Natural killer cell treated with Interleukin-12 subunit alpha and Interleukin-12 subunit beta and Interleukin-15 and Interleukin-18, amount 100 ng/mL, for 72 hours (primary cell): ENCODE results near the gene SLC35G4. TPM values are rescaled to one million over a fixed set of nuclear protein-coding genes. Genes with fewer than 3 reads are reported as not detected.
"Not testable (repeated sequence)": the region's sequence is repeated elsewhere in the genome, so short reads cannot be mapped to it uniquely, and the experiment has no call there.

Source experiments
- ATAC-seq, 2 donors: fragments of 150-1000 bp; cut with Tn5 transposase in 1 of 2; sonication (Bioruptor Pico), chemical (Tn5 transposase) in 1 of 2; 2 replicates each; pipeline ENCODE4 v1.10.0; 2021
- DNase-seq: peaks from one replicate; pipeline ENCODE4 v3.0.0; 2022; ENCODE audit warnings: low spot score
- H3K27ac Mint-ChIP-seq, 2 donors: 1 replicate in 1 of 2; 2 replicates in 1 of 2; pipeline ENCODE4 v1.8.0; 2022; ENCODE audit warnings: mixed read lengths in 2 of 2, mild to moderate bottlenecking in 1 of 2, moderate library complexity in 1 of 2
- H3K27me3 Mint-ChIP-seq, 2 donors: 1 replicate in 1 of 2; 2 replicates in 1 of 2; pipeline ENCODE4 v1.8.0; 2022; ENCODE audit warnings: mixed read lengths in 2 of 2
- H3K36me3 Mint-ChIP-seq: one replicate; pipeline ENCODE4 v1.8.0; 2022; ENCODE audit warnings: mixed read lengths
- H3K4me1 Mint-ChIP-seq, 2 donors: 1 replicate in 1 of 2; 2 replicates in 1 of 2; pipeline ENCODE4 v1.8.0; 2022; ENCODE audit warnings: low read depth in 2 of 2, mixed read lengths in 2 of 2, mild to moderate bottlenecking in 1 of 2
- H3K4me3 Mint-ChIP-seq: one replicate; pipeline ENCODE4 v1.8.0; 2022; ENCODE audit warnings: mixed read lengths
- H3K9me3 Mint-ChIP-seq: 2 replicates; pipeline ENCODE4 v1.8.0; 2022; ENCODE audit warnings: mixed read lengths
- total RNA-seq, 2 donors: library from RNA; stranded (reverse); gene quantifications; one replicate each; pipeline ENCODE4 v1.2.3, GENCODE V29; 2022

The SLC35G4 gene
- total RNA-seq, 2 donors from 2014 or later: not detected

DNA sequence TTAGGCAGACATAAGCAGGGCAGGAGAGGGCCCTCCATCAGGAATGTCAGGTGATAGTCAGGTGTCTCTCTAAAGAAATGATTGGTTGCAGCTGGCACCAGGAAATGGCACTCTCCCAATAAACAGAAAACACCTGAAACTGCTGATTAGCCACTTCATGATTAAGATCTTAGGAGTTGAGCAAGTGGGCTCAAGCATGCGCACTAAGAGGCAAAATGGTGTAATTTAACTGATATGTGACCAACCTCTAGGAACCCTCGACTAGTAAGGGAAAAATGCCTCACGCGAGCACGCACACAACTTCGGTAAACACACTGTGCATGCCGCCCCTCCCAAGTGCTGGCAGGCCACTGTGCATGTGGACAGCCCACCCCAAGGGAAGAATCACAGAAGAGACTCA lies 23.8 kb upstream of the SLC35G4 start:
- Mint-ChIP-seq H3K4me1 (peaks cover 17 to 19% of the 10 kb centered on the region in 2 donors), H3K27me3 (peaks cover 12 to 21% of the 10 kb centered on the region in 2 donors), H3K4me3 (no peak overlapping the region), H3K9me3 (no peaks in the 10 kb centered on the region), H3K27ac (no peak overlapping the region), H3K36me3 (no peaks in the 10 kb centered on the region)
- ATAC-seq: no peak
- no peak for DNase-seq

DNA sequence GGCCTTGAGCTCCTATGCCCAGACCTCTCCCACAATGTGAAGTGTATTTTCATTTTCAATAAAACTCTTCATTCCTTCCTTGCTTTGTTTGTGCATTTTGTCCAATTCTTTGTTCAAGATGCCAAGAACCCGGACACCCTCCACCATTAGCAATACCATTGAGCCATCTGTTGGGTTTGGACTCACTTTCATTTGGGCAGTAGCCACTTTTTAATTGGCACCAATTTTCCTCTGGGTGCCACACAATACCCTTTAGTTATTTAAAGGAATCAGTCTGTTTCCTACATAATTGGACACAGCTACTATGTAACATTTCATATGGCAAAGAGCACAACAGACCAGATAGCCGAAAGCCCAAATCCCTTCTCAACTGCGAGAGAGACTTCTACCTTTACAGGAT lies 22.5 kb upstream of the SLC35G4 start:
- H3K27me3 Mint-ChIP-seq: peaks cover 12 to 25% of the 10 kb centered on the region in 2 donors
- no peaks in the 10 kb centered on the region for H3K36me3 Mint-ChIP-seq
- no peaks in the 10 kb centered on the region for H3K9me3 Mint-ChIP-seq
- ATAC-seq: no peak
- no peak overlapping the region for H3K27ac Mint-ChIP-seq
- peaks cover 17 to 19% of the 10 kb centered on the region in 2 donors for H3K4me1 Mint-ChIP-seq
- no peak for DNase-seq
- H3K4me3 Mint-ChIP-seq: no peak overlapping the region

DNA sequence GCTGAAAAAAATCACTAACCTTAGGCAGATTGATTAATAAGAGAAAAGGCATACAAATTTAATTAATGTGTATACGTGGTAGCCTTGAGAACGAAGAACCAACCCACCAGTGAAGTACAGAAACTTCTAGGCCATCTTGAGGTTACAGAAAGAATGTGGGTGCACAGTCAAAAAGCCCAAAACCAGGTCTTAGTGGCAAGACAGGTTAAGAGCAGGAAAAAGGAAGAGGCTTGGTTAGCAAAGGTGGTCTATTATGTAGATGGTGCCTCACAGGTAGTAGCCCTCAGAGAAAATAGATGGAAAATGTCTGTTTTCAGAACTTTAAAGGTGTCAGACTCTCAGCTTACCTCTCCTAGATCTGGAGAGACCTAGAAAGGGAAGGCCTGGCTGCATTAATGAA lies 22.0 kb upstream of the SLC35G4 start:
- DNase-seq (no peak), ATAC-seq (no peak)
- no peaks in the 10 kb centered on the region for H3K9me3 Mint-ChIP-seq
- no peak overlapping the region for H3K27ac Mint-ChIP-seq
- H3K36me3 Mint-ChIP-seq: no peaks in the 10 kb centered on the region
- H3K4me1 Mint-ChIP-seq: peaks cover 17 to 19% of the 10 kb centered on the region in 2 donors
- no peak overlapping the region for H3K4me3 Mint-ChIP-seq
- H3K27me3 Mint-ChIP-seq: peaks cover 12 to 25% of the 10 kb centered on the region in 2 donors

DNA sequence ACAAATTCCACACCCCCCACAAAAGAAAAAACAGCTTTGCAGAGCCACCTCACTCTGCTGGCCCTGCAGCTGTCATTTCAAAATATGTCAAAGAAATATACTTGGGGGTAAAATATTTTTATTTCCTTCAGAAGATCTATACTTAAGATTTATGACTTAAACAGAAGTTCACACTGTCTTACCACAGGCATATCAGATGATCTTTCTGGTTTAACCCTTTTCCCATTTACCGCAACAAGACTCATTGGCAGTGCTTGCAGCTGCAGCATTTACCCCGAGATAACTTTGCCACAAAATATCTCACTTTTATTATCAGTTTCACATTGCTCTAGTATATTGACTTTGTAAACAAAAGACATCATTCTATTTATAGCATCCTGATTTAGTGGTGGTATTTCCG lies 21.6 kb upstream of the SLC35G4 start:
- no peaks in the 10 kb centered on the region for H3K9me3 Mint-ChIP-seq
- H3K27ac Mint-ChIP-seq: no peak overlapping the region
- H3K36me3 Mint-ChIP-seq: no peaks in the 10 kb centered on the region
- H3K4me3 Mint-ChIP-seq: no peak overlapping the region
- peaks cover 12 to 22% of the 10 kb centered on the region in 2 donors for H3K27me3 Mint-ChIP-seq
- peaks cover 17 to 19% of the 10 kb centered on the region in 2 donors for H3K4me1 Mint-ChIP-seq
- DNase-seq (no peak), ATAC-seq (no peak)

DNA sequence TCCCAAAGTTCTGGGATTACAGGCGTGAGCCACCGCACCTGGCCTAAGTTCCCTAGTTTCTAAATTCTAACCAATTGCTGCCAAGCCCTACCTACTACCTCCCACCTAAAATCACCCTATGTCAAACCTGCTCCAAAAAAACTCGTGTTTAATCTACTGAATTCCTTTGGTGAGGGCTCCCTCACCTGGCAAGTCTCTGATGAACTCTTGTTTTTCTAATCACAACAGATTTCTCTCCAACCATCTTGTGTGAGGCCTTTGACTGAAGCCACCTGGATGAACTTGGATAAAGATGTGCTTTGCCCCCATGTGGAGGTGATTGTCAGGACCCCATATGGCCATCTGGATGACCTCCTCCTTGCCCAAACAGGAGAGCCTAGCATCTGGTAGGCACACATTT lies 17.4 kb upstream of the SLC35G4 start:
- H3K36me3 Mint-ChIP-seq: no peaks in the 10 kb centered on the region
- H3K4me1 Mint-ChIP-seq: peaks cover 9 to 12% of the 10 kb centered on the region in 2 donors
- no peaks in the 10 kb centered on the region for H3K9me3 Mint-ChIP-seq
- ATAC-seq (no peak), DNase-seq (no peak)
- no peak overlapping the region for H3K4me3 Mint-ChIP-seq
- no peak overlapping the region for H3K27ac Mint-ChIP-seq
- peaks cover 8 to 22% of the 10 kb centered on the region in 2 donors for H3K27me3 Mint-ChIP-seq

DNA sequence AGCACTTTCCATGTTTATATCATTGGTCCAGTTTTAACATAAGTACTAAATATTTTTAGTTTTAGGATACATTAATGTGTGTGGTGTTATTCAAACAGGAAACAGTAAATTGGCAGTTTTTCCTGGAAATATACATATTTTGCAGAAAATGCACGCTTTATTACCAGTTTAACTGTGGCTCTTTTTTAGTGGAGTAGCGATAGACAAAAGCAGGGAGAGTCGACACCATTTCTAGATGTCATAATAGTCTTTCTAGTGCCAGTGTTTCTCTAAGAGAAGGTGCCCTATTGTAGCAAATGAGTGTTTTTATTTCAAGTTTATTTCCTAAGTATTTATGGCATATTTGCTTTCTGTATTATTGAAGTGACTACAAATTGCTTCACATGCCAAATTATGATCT lies 9.1 kb upstream of the SLC35G4 start:
- no peak for DNase-seq
- ATAC-seq: no peak
- H3K9me3 Mint-ChIP-seq: peaks cover 3% of the 10 kb centered on the region
- no peak overlapping the region for H3K27ac Mint-ChIP-seq
- H3K36me3 Mint-ChIP-seq: no peaks in the 10 kb centered on the region
- no peaks in the 10 kb centered on the region for H3K4me1 Mint-ChIP-seq
- H3K27me3 Mint-ChIP-seq: peaks cover 11 to 44% of the 10 kb centered on the region in 2 donors
- no peak overlapping the region for H3K4me3 Mint-ChIP-seq

DNA sequence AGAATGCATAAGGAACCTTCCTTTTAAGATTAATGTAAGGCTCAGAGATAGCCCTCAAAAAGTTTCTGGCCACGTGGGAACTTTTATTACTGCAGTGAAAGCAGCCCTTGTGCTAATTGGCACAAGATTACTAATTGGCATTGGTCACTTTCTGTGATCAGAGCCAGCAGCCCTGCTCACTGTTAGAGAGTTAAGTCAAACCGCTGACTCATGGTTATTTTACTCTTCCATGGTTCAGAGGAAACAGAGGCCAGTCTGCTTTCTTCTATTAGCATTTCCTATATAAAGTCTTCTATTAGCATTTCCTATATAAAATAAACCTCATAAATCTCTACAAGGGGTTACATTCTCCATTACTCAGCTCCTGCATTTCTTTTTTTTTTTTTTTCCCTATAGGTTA lies 1.5 kb upstream of the SLC35G4 start:
- H3K9me3 Mint-ChIP-seq: no peaks in the 10 kb centered on the region
- H3K36me3 Mint-ChIP-seq: no peaks in the 10 kb centered on the region
- ATAC-seq (no peak), DNase-seq (no peak)
- H3K27ac Mint-ChIP-seq: no peak overlapping the region
- peaks cover 7 to 36% of the 10 kb centered on the region in 2 donors for H3K27me3 Mint-ChIP-seq
- H3K4me1 Mint-ChIP-seq: no peaks in the 10 kb centered on the region
- H3K4me3 Mint-ChIP-seq: no peak overlapping the region

DNA sequence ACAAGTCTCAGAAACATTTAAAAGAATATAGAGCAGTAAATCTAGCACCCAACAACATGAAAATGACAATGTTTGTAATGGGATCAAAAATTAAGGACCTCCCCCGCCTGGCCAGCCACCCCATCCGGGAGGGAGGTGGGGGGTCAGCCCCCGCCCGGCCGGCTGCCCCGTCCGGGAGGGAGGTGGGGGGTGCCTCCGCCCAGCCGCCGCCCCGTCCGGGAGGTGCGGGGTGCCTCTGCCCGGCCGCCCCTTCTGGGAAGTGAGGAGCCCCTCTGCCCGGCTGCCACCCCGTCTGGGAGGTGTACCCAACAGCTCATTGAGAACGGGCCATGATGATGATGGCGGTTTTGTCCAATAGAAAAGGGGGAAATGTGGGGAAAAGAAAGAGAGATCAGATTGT lies 778 bp upstream of the SLC35G4 start:
- not testable (repeated sequence) for H3K27ac Mint-ChIP-seq, H3K4me3 Mint-ChIP-seq, H3K4me1 Mint-ChIP-seq, H3K36me3 Mint-ChIP-seq, H3K9me3 Mint-ChIP-seq, DNase-seq, ATAC-seq
- H3K27me3 Mint-ChIP-seq: peaks cover 3 to 29% of the 10 kb centered on the region in 2 donors

DNA sequence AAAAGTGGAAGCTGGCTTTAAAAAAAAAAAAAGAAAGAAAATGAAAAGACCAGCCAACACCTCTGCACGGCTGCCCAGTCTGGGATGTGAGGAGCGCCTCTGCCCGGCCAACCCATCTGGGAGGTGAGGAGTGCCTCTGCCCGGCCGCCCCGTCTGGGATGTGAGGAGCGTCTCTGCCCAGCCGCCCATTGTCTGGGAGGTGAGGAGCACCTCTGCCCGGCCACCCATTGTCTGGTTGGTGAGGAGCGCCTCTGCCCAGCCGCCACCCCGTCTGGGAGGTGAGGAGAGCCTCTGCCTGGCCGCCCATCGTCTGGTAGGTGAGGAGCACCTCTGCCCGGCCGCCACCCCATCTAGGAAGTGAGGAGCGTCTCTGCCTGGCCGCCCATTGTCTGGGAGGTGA lies 3.7 kb downstream of the SLC35G4 start:
- ATAC-seq, H3K27ac Mint-ChIP-seq, H3K27me3 Mint-ChIP-seq, H3K36me3 Mint-ChIP-seq, H3K4me3 Mint-ChIP-seq, H3K4me1 Mint-ChIP-seq, H3K9me3 Mint-ChIP-seq, DNase-seq: not testable (repeated sequence)

DNA sequence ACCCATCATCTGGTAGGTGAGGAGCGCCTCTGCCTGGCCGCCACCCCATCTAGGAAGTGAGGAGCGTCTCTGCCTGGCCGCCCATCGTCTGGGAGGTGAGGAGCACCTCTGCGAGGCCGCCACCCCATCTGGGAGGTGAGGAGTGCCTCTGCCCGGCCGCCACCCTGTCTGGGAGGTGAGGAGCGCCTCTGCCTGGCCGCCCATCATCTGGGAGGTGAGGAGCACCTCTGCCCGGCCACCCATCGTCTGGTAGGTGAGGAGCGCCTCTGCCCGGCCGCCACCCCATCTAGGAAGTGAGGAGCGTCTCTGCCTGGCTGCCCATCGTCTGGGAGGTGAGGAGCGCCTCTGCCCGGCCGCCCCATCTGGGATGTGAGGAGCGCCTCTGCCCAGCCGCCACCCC lies 4.2 kb downstream of the SLC35G4 start:
- H3K36me3 Mint-ChIP-seq: not testable (repeated sequence)

DNA sequence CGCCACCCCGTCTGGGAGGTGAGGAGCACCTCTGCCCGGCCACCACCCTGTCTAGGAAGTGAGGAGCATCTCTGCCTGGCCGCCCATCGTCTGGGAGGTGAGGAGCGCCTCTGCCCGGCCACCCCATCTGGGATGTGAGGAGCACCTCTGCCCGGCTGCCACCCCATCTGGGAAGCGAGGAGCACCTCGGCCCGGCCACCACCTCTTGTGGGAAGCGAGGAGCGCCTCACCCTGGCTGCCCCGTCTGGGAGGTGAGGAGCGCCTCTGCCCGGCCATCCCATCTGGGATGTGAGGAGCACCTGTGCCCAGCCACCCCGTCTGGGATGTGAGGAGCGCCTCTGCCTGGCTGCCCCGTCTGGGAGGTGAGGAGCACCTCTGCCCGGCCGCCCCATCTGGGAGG lies 4.6 kb downstream of the SLC35G4 start:
- H3K36me3 Mint-ChIP-seq, H3K4me3 Mint-ChIP-seq, H3K27me3 Mint-ChIP-seq, DNase-seq, ATAC-seq, H3K9me3 Mint-ChIP-seq, H3K27ac Mint-ChIP-seq, H3K4me1 Mint-ChIP-seq: not testable (repeated sequence)

More for the DNA sequence above, 4.2 kb downstream of the SLC35G4 start:
- H3K27ac Mint-ChIP-seq, H3K27me3 Mint-ChIP-seq, H3K4me3 Mint-ChIP-seq, H3K9me3 Mint-ChIP-seq, DNase-seq, ATAC-seq, H3K4me1 Mint-ChIP-seq: not testable (repeated sequence)

DNA sequence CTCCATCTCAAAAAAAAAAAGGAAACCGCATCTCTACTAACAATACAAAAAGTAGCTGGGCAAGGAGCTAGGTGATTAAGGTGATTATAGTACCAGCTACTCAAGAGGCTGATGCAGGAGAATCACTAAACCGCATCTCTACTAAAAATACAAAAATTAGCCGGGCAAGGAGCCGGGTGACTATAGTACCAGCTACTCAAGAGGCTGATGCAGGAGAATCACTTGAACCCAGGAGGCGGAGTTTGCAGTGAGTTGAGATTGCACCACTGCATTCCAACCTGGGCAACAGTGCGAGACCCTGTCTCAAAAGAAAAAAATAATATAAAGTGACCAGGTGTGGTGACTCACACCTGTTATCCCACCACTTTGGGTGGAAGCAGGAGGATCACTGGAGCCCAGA lies 5.6 kb downstream of the SLC35G4 start:
- H3K4me1 Mint-ChIP-seq, H3K4me3 Mint-ChIP-seq: not testable (repeated sequence)

DNA sequence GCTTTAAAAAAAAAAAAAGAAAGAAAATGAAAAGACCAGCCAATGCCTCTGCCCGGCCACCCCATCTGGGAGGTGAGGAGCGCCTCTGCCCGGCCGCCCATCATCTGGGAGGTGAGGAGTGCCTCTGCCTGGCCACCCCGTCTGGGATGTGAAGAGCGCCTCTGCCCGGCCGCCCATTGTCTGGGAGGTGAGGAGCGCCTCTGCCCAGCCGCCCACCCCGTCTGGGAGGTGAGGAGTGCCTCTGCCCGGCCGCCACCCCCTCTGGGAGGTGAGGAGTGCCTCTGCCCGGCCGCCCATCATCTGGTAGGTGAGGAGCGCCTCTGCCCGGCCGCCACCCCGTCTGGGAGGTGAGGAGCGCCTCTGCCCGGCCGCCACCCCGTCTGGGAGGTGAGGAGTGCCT lies 37.9 kb downstream of the SLC35G4 start:
- H3K36me3 Mint-ChIP-seq, H3K9me3 Mint-ChIP-seq, H3K4me3 Mint-ChIP-seq, DNase-seq, H3K27ac Mint-ChIP-seq, ATAC-seq, H3K27me3 Mint-ChIP-seq, H3K4me1 Mint-ChIP-seq: not testable (repeated sequence)

More for the DNA sequence above, 5.6 kb downstream of the SLC35G4 start:
- H3K9me3 Mint-ChIP-seq, DNase-seq, H3K27me3 Mint-ChIP-seq, H3K36me3 Mint-ChIP-seq, H3K27ac Mint-ChIP-seq, ATAC-seq: not testable (repeated sequence)

DNA sequence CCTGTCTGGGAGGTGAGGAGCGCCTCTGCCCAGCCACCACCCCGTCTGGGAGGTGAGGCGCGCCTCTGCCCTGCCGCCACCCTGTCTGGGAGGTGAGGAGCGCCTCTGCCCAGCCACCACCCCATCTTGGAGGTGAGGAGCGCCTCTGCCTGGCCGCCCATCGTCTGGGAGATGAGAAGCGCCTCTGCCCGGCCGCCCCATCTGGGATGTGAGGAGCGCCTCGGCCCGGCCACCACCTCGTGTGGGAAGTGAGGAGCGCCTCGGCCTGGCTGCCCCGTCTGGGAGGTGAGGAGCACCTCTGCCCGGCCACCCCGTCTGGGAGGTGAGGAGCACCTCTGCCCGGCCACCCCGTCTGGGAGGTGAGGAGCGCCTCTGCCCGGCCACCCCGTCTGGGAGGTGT lies 38.4 kb downstream of the SLC35G4 start:
- not testable (repeated sequence) for ATAC-seq, H3K36me3 Mint-ChIP-seq, H3K27me3 Mint-ChIP-seq

DNA sequence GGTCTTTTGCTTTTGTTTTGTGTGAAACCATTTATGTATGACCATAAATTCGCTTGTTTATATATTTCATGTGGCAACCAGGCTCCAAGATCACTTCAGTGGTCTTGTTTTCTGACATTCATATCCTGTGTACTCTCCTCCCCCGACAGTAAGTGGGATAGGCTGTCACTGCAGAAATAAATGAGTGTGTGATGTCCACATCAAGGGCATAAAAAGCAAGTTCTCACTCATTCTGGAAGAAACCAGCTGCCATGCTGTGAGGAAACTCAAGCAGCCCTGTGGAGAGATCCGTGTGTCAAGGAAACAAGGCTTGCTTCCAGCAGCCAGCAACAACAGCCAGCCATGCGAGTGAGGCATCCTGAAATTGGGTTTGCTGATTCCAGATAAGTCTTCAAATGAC lies 40.4 kb downstream of the SLC35G4 start:
- Mint-ChIP-seq H3K27me3 (peaks cover 16 to 17% of the 10 kb centered on the region in 2 donors), H3K9me3 (no peaks in the 10 kb centered on the region), H3K27ac (no peak overlapping the region), H3K4me1 (no peaks in the 10 kb centered on the region), H3K4me3 (no peak overlapping the region), H3K36me3 (no peaks in the 10 kb centered on the region)
- DNase-seq (no peak), ATAC-seq (no peak)

More for the DNA sequence above, 38.4 kb downstream of the SLC35G4 start:
- not testable (repeated sequence) for DNase-seq, H3K9me3 Mint-ChIP-seq, H3K4me1 Mint-ChIP-seq, H3K4me3 Mint-ChIP-seq, H3K27ac Mint-ChIP-seq
